Psoas muscle (tissue), 8 donors: ENCODE results near the gene TBX2. TPM values are rescaled to one million over a fixed set of nuclear protein-coding genes. Genes with fewer than 3 reads are reported as not detected.
A peak's percentile ranks its signal among the peaks of the same experiment; 100 is the strongest.

Experiments
- ATAC-seq, 4 donors: fragments of 200-7000 bp; cut with Tn5 transposase; one replicate each; pipeline ENCODE4 v1.9.1; 2020; ENCODE audit warnings: moderate library complexity in 3 of 4, mild to moderate bottlenecking in 2 of 4
- DNase-seq, 2 donors: peaks; one replicate each; pipeline ENCODE4 v3.0.0-alpha.2; 2020
- H3K27ac ChIP-seq: fragments of 200-600 bp; one replicate; pipeline ENCODE4 v1.8.0; 2022
- H3K27me3 ChIP-seq, 3 donors: fragments of 200-600 bp in 1 of 3; one replicate each; pipeline versions ENCODE4 v1.6.1 to v1.8.0; 2013 to 2022; ENCODE audit warnings: low read length in 2 of 3, mild to moderate bottlenecking in 2 of 3, moderate library complexity in 1 of 3; ENCODE audit not compliant: insufficient read depth in 3 of 3
- H3K36me3 ChIP-seq, 2 donors: fragments of 200-600 bp in 1 of 2; one replicate each; pipeline versions ENCODE4 v1.6.1 to v1.8.0; 2013 to 2022; ENCODE audit warnings: low read depth in 1 of 2, mild to moderate bottlenecking in 1 of 2, moderate library complexity in 1 of 2; ENCODE audit not compliant: insufficient read depth in 1 of 2
- H3K4me1 ChIP-seq: fragments of 200-600 bp; one replicate; pipeline ENCODE4 v1.8.0; 2022
- H3K4me3 ChIP-seq: fragments of 200-600 bp; one replicate; pipeline ENCODE4 v1.8.0; 2022; ENCODE audit warnings: mild to moderate bottlenecking
- H3K9me3 ChIP-seq: fragments of 200-600 bp; one replicate; pipeline ENCODE4 v1.8.0; 2022
- WGBS, 3 donors: extraction: QIAGEN DNeasy Blood & Tissue Kit; methylation state at CpG; one replicate each; pipeline versions ENCODE4 v1.1.6 to v1.1.7; 2013; 5-methylcytosine and 5-hydroxymethylcytosine counted together
- intact Hi-C, 2 donors: fragments of 100-400 bp; cut with DNase I; formaldehyde crosslinking; loops; one replicate each; pipeline versions ENCODE4 v1.11.0 to v1.14.2; 2022
- polyA plus RNA-seq, 3 donors: library from polyadenylated mRNA; stranded (reverse); fragments of 200-250 nt; gene quantifications; one replicate each; pipeline ENCODE4 v1.2.3, GENCODE V29; 2013
- total RNA-seq, 4 donors: library from RNA; stranded (reverse); fragmentation: NEBNext Ultra II Directional in 2 of 4; extraction: Animal tissue kit (Norgen Biotek cat#: 25700) in 2 of 4; gene quantifications; one replicate each; pipeline versions ENCODE4 v1.2.1 to v1.2.4, GENCODE V29; 2021 to 2023
- TF ChIP-seq, protein P1 (sequence below): fragments of 200-600 bp; IDR thresholded peaks from one replicate; pipeline ENCODE4 v1.8.0; 2022; ENCODE audit warnings: antibody characterized with exemption
- donor health status: healthy with polysubstance abuse.
- donor health status: DM: no; HTN: no; CAD: no; lungs with moderate emphysema.
- donor health status: Bipolar disorder and iron deficiency.
- donor health status: healthy.
- donor health status: DM: yes; HTN: yes; CAD: no.
- donor health status: DM: no; HTN: no; CAD: no.
- donor health status: DM: no; HTN: no; CAD: no.
- donor health status: DM: yes; HTN: yes; CAD: no.

Gene TBX2
- total and polyA plus RNA-seq, 7 donors, result 3.5 to 8.7 (median 6.3) TPM

DNA sequence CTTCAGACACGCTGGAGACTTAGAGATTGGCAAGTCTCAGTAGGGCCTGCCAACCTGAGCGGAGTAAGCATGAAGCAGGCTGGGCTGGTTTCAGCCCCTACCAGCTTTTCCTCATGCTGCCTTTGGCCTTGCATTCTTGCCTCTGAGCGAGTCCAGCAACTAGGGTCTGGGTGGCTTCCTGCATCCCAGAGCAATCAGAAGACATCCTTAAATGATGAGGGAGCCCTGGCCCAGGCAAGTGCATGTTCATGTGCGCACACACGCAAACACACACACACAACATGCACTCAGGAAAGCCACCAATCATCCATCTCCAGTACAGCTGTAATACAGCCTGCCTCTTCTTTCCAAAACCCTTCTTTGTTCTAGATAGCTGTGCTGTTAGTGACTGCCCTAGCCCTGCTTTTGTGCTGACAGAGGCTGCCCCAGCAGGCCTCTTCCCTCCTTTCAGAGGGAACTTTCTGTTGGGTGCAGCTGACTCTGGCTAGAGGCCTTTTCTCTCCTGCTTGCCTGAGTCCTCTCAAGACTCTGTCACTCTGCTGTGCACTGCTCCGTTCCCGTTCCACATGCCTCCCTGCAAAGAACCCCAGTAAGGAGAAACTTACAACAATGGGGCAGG lies 30.7 kb upstream of the TBX2 start:
- Histone ChIP-seq H3K27ac (no peak overlapping the region), H3K36me3 (no peaks in the 10 kb centered on the region), H3K4me1 (no peaks in the 10 kb centered on the region), H3K9me3 (no peaks in the 10 kb centered on the region), H3K4me3 (no peak overlapping the region), H3K27me3 (no peaks in the 10 kb centered on the region)
- TF ChIP-seq, protein P1, sequence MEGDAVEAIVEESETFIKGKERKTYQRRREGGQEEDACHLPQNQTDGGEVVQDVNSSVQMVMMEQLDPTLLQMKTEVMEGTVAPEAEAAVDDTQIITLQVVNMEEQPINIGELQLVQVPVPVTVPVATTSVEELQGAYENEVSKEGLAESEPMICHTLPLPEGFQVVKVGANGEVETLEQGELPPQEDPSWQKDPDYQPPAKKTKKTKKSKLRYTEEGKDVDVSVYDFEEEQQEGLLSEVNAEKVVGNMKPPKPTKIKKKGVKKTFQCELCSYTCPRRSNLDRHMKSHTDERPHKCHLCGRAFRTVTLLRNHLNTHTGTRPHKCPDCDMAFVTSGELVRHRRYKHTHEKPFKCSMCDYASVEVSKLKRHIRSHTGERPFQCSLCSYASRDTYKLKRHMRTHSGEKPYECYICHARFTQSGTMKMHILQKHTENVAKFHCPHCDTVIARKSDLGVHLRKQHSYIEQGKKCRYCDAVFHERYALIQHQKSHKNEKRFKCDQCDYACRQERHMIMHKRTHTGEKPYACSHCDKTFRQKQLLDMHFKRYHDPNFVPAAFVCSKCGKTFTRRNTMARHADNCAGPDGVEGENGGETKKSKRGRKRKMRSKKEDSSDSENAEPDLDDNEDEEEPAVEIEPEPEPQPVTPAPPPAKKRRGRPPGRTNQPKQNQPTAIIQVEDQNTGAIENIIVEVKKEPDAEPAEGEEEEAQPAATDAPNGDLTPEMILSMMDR, result no peak
- intact Hi-C loops, result no loop called here
- no peak for DNase-seq
- WGBS, 3 donors, result 91 to 97% (median 95%) methylated on average over 7 of the region's 7 CpGs
- ATAC-seq, result no peak

DNA sequence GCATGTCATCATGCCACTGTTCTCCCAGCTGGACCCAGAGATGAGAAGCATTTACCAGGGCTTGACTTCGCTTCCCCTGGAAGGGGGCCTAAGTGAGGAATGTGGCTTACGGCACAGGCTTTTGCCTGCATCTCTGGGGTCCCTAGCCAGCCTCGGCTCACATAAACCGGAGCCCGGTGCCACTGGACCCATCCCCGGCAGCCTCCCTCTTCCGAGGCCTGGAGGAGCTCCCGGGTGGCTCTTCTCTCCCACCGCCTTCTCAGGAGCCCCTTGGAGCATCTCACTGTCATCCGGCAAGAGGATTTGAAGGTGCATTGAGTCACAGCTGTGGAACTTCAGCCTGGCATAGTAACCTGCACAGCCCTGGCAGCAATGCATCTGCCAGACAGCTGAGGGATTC lies 29.9 kb upstream of the TBX2 start:
- Histone ChIP-seq H3K27ac (no peak overlapping the region), H3K9me3 (no peaks in the 10 kb centered on the region), H3K4me1 (no peaks in the 10 kb centered on the region), H3K4me3 (no peak overlapping the region), H3K27me3 (no peaks in the 10 kb centered on the region), H3K36me3 (no peaks in the 10 kb centered on the region)
- TF ChIP-seq, protein P1, result no peak
- DNase-seq (peak in 1 of 2 donors; percentile 28), ATAC-seq (no peak)
- WGBS, 3 donors, result 86 to 93% (median 92%) methylated on average over 10 of the region's 10 CpGs
- intact Hi-C loops, result no loop called here

GRCh38 chr17:61371179-61371578 lies 28.5 kb upstream of the TBX2 start:
- no peak for ATAC-seq
- H3K4me1 ChIP-seq, result no peaks in the 10 kb centered on the region
- no peaks in the 10 kb centered on the region for H3K27me3 ChIP-seq
- H3K4me3 ChIP-seq, result no peak overlapping the region
- H3K27ac ChIP-seq, result no peak overlapping the region
- no peak for DNase-seq
- no peaks in the 10 kb centered on the region for H3K36me3 ChIP-seq
- TF ChIP-seq, protein P1, result no peak
- WGBS, 3 donors, result 96 to 100% (median 97%) methylated on average over 1 of the region's 1 CpG
- H3K9me3 ChIP-seq, result no peaks in the 10 kb centered on the region
- intact Hi-C loops, result no loop called here

DNA sequence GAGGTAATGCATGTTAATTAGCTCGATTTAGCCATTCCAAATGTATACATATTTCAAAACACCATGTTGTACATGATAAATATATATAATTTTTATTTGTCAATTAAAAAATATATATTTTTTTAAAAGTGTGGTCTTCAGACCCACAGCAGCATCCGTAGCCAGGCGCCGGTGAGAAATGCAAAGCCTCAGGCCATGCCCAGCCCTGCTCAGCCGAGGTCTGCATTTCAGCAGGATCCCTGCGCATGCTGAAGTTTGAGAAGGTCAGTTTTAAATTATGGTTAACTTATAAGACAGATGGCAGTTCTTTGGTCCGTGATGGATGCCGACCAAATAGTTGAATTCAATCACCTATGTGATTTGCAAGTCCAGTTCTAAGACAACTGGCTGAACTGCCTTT lies 28.0 kb upstream of the TBX2 start:
- intact Hi-C loops, result no loop called here
- no peaks in the 10 kb centered on the region for H3K4me1 ChIP-seq
- peak in 1 of 2 donors; percentile 39 for DNase-seq
- ATAC-seq, result no peak
- H3K4me3 ChIP-seq, result no peak overlapping the region
- WGBS, 3 donors, result 95 to 99% (median 96%) methylated on average over 8 of the region's 8 CpGs
- no peak overlapping the region for H3K27ac ChIP-seq
- no peaks in the 10 kb centered on the region for H3K36me3 ChIP-seq
- no peaks in the 10 kb centered on the region for H3K9me3 ChIP-seq
- no peaks in the 10 kb centered on the region for H3K27me3 ChIP-seq
- TF ChIP-seq, protein P1, result no peak

DNA sequence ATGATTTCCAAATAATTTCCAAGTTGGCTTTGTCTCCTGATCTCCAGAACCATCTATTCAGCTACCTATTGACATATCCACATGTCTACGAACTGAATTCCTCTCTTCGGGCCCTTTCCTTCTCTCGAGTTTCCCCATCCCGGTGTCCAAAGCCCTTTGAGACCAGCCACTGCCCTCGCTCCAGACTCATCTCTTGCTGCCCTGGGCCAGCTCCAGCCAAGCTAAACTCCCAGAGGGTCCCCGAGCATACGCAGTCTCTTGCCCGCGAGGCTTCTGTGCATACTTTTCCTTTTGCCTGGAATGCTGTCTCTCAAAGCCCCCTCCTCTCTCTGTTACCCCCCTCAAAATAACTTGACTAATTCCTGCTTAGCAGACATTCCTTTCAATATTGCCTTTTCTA lies 27.2 kb upstream of the TBX2 start:
- WGBS, 3 donors, result 72 to 78% (median 73%) methylated on average over 9 of the region's 9 CpGs
- no peak for ATAC-seq
- peaks cover 7% of the 10 kb centered on the region for H3K4me1 ChIP-seq
- no peaks in the 10 kb centered on the region for H3K27me3 ChIP-seq
- no peak overlapping the region for H3K4me3 ChIP-seq
- DNase-seq, result peak in 1 of 2 donors; percentile 50
- H3K9me3 ChIP-seq, result no peaks in the 10 kb centered on the region
- H3K36me3 ChIP-seq, result no peaks in the 10 kb centered on the region
- TF ChIP-seq, protein P1, result no peak
- intact Hi-C loops, result no loop called here
- H3K27ac ChIP-seq, result no peak overlapping the region
